HG03575 (cell line): ENCODE measurements around the gene NOX4.

Experiments
- ATAC-seq: cut with Tn5 transposase; IDR thresholded peaks from one replicate; pipeline ENCODE4 v1.9.1; 2021; ENCODE audit not compliant: unreplicated experiment, insufficient number of reproducible peaks, low FRiP score; ENCODE audit errors: extremely low read depth

NOX4 gene

DNA sequence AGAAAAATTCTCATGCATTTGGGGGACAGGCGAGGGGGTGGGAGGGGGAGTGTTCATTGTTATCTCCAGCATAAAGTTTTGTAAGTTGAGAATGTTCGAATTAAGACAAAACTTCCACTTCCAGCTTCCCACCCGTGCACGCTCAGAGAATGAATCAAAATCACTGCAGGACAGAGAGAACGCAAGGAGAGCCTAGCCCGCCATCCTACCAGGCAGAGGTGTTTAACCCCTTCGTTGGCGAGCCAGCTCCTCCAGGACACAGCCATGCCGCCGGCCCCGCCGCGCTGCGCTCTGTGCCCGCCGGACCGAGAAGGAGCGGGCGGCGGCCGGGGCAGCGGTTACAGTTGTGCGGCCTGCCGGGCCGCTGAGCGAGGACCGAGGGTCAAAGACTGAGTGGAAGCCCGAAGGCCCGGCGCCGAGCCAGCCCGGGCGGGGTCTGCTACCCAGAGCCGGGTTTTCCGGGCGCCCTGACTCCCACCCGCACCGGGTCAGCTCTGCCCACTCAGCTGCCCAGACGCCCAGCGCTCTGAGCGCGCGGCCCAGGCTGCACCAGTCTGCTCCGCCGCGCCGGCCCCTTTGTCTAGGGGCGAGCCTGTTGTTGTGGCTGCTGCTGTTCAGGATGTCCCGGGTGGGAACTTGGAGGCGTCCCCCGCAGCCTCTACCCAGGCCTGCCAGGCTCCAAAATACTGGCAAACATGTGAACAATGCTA lies at the start of gene NOX4:
Gene NOX4, minus strand, starts transcription at position 395 of the 710 bp plus-strand sequence. Its CDS starts 129 bp downstream, at position 266.
- ATAC-seq: no peak

GRCh38 chr11:89540826-89541225 lies 49.7 kb upstream of the NOX4 start:
- no peak for ATAC-seq

GRCh38 chr11:89537936-89538335 lies 46.8 kb upstream of the NOX4 start:
- no peak for ATAC-seq

DNA sequence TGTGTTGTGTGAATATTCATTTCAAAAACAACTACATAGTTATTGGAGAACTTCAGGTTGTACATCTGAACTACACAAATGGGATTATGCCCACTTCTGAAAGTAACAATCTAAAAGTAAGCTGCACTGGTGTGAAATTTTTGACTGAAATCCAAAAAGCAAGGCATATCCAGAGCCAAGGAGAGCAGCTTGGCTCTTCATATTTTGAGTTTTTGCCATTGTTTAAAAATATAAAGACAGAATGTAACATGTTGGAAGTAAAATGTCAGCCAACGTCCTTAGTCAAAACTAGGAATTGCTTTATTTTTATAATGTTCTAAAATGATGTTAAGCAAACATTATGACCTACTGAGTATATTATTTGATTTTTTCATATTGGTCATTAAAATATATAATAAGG lies 45.8 kb upstream of the NOX4 start:
- no peak for ATAC-seq

DNA sequence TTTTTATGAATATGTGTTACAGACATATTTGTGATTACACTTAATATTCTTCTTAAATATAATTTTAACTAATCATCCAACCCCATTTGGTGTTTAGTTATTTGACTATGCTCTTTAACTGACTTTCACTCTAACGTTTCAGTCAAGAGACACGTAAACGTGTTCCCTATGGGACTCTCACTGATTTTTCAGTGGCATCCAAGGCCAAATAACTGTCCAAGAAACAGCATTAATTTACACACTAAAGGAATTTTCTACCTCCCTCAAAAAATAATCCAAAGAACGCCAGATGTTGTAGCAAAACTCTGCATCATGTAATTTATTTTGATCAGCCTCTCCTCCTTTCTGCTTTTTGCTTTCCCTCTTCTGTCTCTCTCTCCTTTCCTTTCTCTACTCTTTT lies 44.0 kb upstream of the NOX4 start:
- ATAC-seq: no peak

DNA sequence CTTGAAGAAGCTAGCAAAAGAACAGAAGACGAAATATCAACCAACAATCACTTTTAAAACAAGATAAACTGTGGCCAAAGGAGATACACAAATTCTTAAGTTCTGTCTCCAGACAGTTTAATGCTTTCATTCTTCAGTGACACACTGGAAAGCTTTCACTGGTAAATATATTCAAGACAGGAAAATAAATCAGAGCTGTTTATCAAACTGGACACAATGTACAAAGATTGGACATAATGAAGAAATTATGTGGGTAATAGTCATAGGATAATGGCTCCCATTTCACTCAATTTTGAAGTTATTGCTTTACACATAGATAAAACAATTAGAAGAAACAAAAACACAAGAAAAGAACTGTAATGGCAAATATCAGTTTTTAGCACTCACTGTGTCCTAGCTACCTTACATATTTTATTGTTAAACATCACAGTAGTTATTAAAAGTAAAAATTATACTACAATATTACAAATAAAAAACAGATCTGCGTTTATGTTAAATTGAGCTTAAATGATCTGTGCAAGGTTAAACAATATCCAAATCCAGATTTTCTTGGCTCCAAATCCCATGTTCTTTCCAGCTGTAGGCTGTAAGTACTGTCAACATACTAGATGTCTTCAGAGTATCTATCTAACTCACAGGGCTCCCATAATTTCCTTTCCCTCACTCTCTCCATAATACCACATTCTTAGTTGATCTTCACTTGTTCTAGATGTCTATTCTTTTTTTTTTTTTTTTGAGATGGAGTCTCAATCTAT lies 38.6 kb upstream of the NOX4 start:
- ATAC-seq: no peak

DNA sequence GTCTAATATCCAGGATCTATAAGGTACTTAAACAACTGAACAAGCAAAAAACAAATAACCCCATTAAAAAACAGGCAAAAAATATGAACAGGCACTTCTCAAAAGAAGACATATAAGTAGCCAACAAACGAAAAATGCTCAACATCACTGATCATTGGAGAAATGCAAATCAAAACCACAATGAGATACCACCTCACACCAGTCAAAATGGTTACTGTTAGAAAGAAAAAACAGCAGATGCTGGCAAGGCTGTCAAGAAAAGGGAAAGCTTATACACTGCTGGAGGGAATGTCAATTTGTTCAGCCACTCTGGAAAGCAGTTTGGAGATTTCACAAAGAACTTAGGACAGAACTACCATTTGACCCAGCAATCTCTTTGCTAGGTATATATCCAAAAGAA lies 30.6 kb upstream of the NOX4 start:
- ATAC-seq: no peak

GRCh38 chr11:89521294-89521693 lies 30.1 kb upstream of the NOX4 start:
- no peak for ATAC-seq

- ATAC-seq: no peak
These were observed 25.3 kb upstream of the NOX4 start for GRCh38 chr11:89516496-89516895.

GRCh38 chr11:89508544-89508943 lies 17.4 kb upstream of the NOX4 start:
- no peak for ATAC-seq

GRCh38 chr11:89504270-89504669 lies 13.1 kb upstream of the NOX4 start:
- ATAC-seq: no peak

GRCh38 chr11:89503422-89503821 lies 12.2 kb upstream of the NOX4 start:
- ATAC-seq: no peak

GRCh38 chr11:89502301-89502700 lies 11.1 kb upstream of the NOX4 start:
- no peak for ATAC-seq

GRCh38 chr11:89500336-89500735 lies 9.2 kb upstream of the NOX4 start:
- no peak for ATAC-seq

- ATAC-seq: no peak
These were observed 7.8 kb upstream of the NOX4 start for GRCh38 chr11:89498845-89499448.

- ATAC-seq: no peak
These were observed 4.8 kb upstream of the NOX4 start for GRCh38 chr11:89495951-89496350.

- no peak for ATAC-seq
These were observed 2.3 kb upstream of the NOX4 start for GRCh38 chr11:89493431-89493830.

DNA sequence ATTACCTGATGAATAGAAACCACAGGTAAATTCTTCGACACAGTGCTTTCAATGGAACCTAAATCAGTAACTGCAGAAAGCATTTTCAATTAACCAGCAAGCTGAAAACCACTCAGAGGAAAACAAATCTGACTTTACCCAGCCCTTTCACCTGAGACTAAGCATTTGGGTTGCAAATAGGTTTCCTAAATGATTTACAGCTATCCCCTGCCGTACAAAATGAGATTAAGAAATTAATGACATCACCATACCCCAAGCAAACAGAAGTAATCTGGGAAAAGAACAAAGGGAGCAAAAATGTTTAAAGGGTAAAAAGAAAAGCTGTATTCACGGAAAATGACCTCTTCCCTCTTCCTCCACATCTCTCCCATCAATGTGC lies 584 bp downstream of the NOX4 start:
- ATAC-seq: no peak

DNA sequence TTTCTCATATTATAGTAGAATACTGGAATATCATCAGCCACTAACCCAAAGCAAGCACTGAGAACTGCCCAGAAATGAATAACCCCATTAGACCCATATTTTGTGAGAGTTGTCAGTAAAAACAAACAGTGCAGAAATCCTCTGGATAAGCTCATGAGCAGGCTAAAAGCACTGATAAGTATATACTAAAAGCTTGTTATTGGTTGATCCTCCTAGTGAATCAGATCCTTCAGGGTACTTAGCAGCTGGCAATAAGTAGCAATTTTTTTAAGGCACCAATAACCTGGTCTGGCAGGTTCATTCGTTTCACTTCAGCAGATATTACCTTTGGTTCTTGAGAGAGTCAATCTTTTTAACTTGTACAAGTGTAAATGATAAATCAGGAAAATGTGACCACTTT lies 1.2 kb downstream of the NOX4 start:
- no peak for ATAC-seq

GRCh38 chr11:89487016-89487415 lies 4.2 kb downstream of the NOX4 start:
- no peak for ATAC-seq
